GM23248 (cell line): ENCODE results near the gene AIDA. TPM values are rescaled to one million over a fixed set of nuclear protein-coding genes. Genes with fewer than 3 reads are reported as not detected.

Source experiments
- DNase-seq: peaks from one replicate; pipeline ENCODE4 v3.0.0-alpha.2; 2015
- H2AFZ ChIP-seq: fragments of 200-600 bp; sonication (generic); 2 replicates; pipeline ENCODE4 v1.6.1; 2016; ENCODE audit warnings: antibody characterized with exemption
- H3F3A ChIP-seq: fragments of 200-600 bp; sonication (generic); 2 replicates; pipeline ENCODE4 v1.6.1; 2016; ENCODE audit warnings: mild to moderate bottlenecking, antibody characterized with exemption, mixed run types; ENCODE audit not compliant: insufficient read depth
- H3K27ac ChIP-seq: fragments of 200-600 bp; sonication (generic); 2 replicates; pipeline ENCODE4 v1.5.1; 2016; ENCODE audit warnings: mild to moderate bottlenecking
- H3K27me3 ChIP-seq: fragments of 200-600 bp; sonication (generic); replicated peaks from 2 replicates; pipeline ENCODE4 v1.6.1; 2016; ENCODE audit warnings: mild to moderate bottlenecking; ENCODE audit not compliant: insufficient read depth
- H3K36me3 ChIP-seq: fragments of 200-600 bp; sonication (generic); 2 replicates; pipeline ENCODE4 v1.6.1; 2016; ENCODE audit warnings: low read depth, mild to moderate bottlenecking
- H3K4me1 ChIP-seq: fragments of 200-600 bp; sonication (generic); 2 replicates; pipeline ENCODE4 v1.6.1; 2016; ENCODE audit warnings: mild to moderate bottlenecking; ENCODE audit not compliant: insufficient read depth
- H3K4me2 ChIP-seq: fragments of 200-600 bp; sonication (generic); one replicate; pipeline ENCODE4 v1.6.1; 2016; ENCODE audit warnings: mild to moderate bottlenecking; ENCODE audit not compliant: unreplicated experiment
- H3K4me3 ChIP-seq: fragments of 200-600 bp; sonication (generic); 2 replicates; pipeline ENCODE4 v1.5.1; 2016; ENCODE audit warnings: mild to moderate bottlenecking
- H3K79me2 ChIP-seq: fragments of 200-600 bp; sonication (generic); 2 replicates; pipeline ENCODE4 v1.6.1; 2016; ENCODE audit warnings: mild to moderate bottlenecking; ENCODE audit not compliant: insufficient read depth
- H3K9ac ChIP-seq: fragments of 200-600 bp; sonication (generic); 2 replicates; pipeline ENCODE4 v1.6.1; 2016; ENCODE audit warnings: mild to moderate bottlenecking
- H3K9me2 ChIP-seq: fragments of 200-600 bp; sonication (generic); 2 replicates; pipeline ENCODE4 v1.6.1; 2016; ENCODE audit warnings: mixed run types, mild to moderate bottlenecking, moderate library complexity; ENCODE audit not compliant: insufficient read depth
- H3K9me3 ChIP-seq: fragments of 200-600 bp; sonication (generic); one replicate; pipeline ENCODE4 v1.6.1; 2017; ENCODE audit warnings: low read depth
- H4K20me1 ChIP-seq: fragments of 200-600 bp; sonication (generic); 2 replicates; pipeline ENCODE4 v1.6.0; 2016; ENCODE audit not compliant: insufficient read depth
- EZH2 ChIP-seq: fragments of 200-600 bp; sonication (generic); IDR thresholded peaks from 2 replicates; pipeline ENCODE4 v1.6.1; 2018; ENCODE audit warnings: antibody characterized with exemption, mild to moderate bottlenecking; ENCODE audit not compliant: insufficient read depth, poor library complexity, severe bottlenecking
- EZH2phosphoT487 ChIP-seq: fragments of 200-600 bp; sonication (generic); IDR thresholded peaks from 2 replicates; pipeline ENCODE4 v1.6.1; 2018; ENCODE audit warnings: antibody characterized with exemption, moderate library complexity, mild to moderate bottlenecking, low read depth; ENCODE audit not compliant: insufficient read depth
- WGBS, 2 experiments: methylation state at CpG; one replicate each; pipeline ENCODE4 v1.1.6; 2015 to 2017; ENCODE audit warnings: low lambda C conversion rate in 2 of 2, low coverage in 1 of 2; ENCODE audit errors: missing lambda C conversion rate in 2 of 2; 5-methylcytosine and 5-hydroxymethylcytosine counted together
- in situ Hi-C: fragments of 300-500 bp; cut with MboI; formaldehyde crosslinking; loops from 2 replicates; pipeline ENCODE4 v1.15.0; 2020
- polyA plus RNA-seq: library from polyadenylated mRNA; unstranded; fragments of >200 nt; fragmentation: Nextera tagmentation; extraction: Ambion mirVana; gene quantifications from 2 replicates; pipeline ENCODE4 v1.2.1, GENCODE V29; 2016
- total RNA-seq: library from RNA; depleted of rRNA; stranded (reverse); fragments of >200 nt; shearing (Covaris generic); gene quantifications from 2 replicates; pipeline ENCODE4 v1.2.3, GENCODE V29; 2014; rRNA removed

Gene AIDA, protein sequence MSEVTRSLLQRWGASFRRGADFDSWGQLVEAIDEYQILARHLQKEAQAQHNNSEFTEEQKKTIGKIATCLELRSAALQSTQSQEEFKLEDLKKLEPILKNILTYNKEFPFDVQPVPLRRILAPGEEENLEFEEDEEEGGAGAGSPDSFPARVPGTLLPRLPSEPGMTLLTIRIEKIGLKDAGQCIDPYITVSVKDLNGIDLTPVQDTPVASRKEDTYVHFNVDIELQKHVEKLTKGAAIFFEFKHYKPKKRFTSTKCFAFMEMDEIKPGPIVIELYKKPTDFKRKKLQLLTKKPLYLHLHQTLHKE
- 61.6 and 66.4 TPM in 2 replicates for total RNA-seq
- polyA plus RNA-seq = 63.0 and 63.6 TPM in 2 replicates

DNA sequence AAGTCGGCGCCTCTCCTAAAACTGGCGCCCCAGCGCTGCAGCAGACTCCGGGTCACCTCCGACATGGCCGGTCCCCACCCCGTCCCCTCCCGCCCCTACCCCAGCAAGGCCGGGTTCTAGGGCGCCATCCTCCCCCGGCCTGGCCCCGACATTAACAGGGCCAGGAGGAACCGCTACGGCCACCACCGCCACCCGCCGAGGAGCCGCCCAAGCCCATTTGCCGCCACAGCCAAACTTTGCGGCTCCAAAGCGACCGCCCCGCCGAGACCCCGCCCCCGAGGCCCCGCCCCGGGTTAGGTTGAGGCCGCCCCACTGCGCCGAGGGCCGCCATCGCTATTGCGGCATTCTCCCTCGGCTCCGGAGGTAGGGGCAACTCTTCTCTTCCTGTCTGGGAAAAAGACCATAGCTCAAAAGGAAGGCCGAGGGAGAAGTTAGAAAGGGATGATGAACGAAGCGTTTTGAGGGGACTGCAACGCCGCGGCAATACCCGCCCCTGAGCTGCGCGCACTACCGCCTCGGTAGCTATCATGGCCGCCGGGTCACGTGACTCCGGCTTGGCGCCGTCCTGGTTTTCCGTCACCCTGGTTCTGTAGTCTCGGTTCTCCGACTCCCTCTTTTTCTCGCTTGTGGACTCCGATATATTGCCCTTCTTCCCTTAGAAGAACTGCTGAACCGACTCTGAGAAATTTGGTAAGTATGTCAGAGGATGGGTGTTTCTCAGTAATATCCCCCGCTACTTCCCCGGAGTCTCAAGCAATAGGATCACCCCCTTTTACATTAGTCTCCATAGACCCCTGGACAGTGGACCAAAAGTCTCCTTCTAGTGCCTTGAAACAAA, at the start of gene AIDA, which contains the start of gene BROX:
TSS of gene AIDA (minus strand) at position 239 of the 838 bp plus-strand sequence. CDS start at position 65, 174 bp downstream.
TSS of gene BROX (plus strand) at position 312 of the 838 bp plus-strand sequence. CDS start 3,136 bp downstream, outside the sequence.
- H3K79me2 ChIP-seq = peaks cover 88% of the 10 kb centered on the region
- H3K36me3 ChIP-seq = peaks cover 19% of the 10 kb centered on the region; the same call in 1 of the 2 replicates
- H3K4me2 ChIP-seq = peak within 1 kb of the TSS; percentile 97
- H3K9me2 ChIP-seq = no peaks in the 10 kb centered on the region
- in situ Hi-C loops = no loop called here
- peak within 1 kb of the TSS; percentile 98 for H3K27ac ChIP-seq
- H3F3A ChIP-seq = peaks cover 33% of the 10 kb centered on the region
- peak within 1 kb of the TSS; percentile 97 for H2AFZ ChIP-seq
- no peaks in the 10 kb centered on the region for H4K20me1 ChIP-seq
- peak within 1 kb of the TSS; percentile 99 for H3K4me3 ChIP-seq
- WGBS, 2 experiments = 1 to 11% methylated on average over 29 to 60 of the region's 62 CpGs
- no peaks in the 10 kb centered on the region for H3K9me3 ChIP-seq
- H3K9ac ChIP-seq = peak within 1 kb of the TSS; percentile 99
- peaks cover 14% of the 10 kb centered on the region for H3K4me1 ChIP-seq
- DNase-seq = peak; percentile 95
- no peak for TF ChIP-seq EZH2
- no peak for TF ChIP-seq EZH2phosphoT487
- no peaks in the 10 kb centered on the region for H3K27me3 ChIP-seq

DNA sequence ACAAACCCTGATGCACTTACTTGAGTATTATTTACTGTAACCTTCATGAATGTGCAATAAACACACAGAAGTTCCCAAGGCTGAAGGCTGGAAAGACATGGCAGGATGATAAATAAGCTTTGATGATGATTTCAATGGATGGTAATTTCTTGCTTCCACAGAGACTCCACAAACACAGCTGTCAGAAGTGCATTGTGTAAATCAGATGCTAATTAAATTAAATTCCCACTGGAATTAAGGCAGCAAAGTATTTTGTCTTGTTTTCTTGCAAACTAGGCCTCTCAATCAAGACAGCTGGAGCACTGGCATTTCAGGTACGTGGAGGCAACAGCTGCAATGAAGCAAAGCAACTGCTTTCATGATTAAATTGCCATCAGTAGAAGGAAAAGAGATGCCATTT, 48.8 kb upstream of the AIDA start:
- H3K9me2 ChIP-seq = no peaks in the 10 kb centered on the region
- in situ Hi-C loops = no loop called here
- H4K20me1 ChIP-seq = no peaks in the 10 kb centered on the region
- no peaks in the 10 kb centered on the region for H3K79me2 ChIP-seq
- no peaks in the 10 kb centered on the region for H3K4me1 ChIP-seq
- H2AFZ ChIP-seq = no peak overlapping the region
- TF ChIP-seq EZH2 (no peak), EZH2phosphoT487 (no peak)
- WGBS, 2 experiments = 29 to 50% methylated on average over 1 of the region's 1 CpG
- H3K27ac ChIP-seq = no peak overlapping the region
- no peaks in the 10 kb centered on the region for H3K9me3 ChIP-seq
- no peaks in the 10 kb centered on the region for H3F3A ChIP-seq
- H3K27me3 ChIP-seq = no peaks in the 10 kb centered on the region
- no peak overlapping the region for H3K4me2 ChIP-seq
- no peak for DNase-seq
- no peaks in the 10 kb centered on the region for H3K36me3 ChIP-seq
- no peak overlapping the region for H3K9ac ChIP-seq
- H3K4me3 ChIP-seq = no peak overlapping the region

GRCh38 chr1:222759451-222760035, 47.3 kb upstream of the AIDA start:
- Histone ChIP-seq H3K27me3 (no peaks in the 10 kb centered on the region), H3K4me1 (peaks cover 8% of the 10 kb centered on the region), H3K4me2 (no peak overlapping the region), H3K36me3 (no peaks in the 10 kb centered on the region), H3F3A (peaks cover 12% of the 10 kb centered on the region), H3K9me2 (no peaks in the 10 kb centered on the region), H3K9ac (no peak overlapping the region), H3K4me3 (no peak overlapping the region), H2AFZ (no peak overlapping the region), H4K20me1 (no peaks in the 10 kb centered on the region), H3K79me2 (no peaks in the 10 kb centered on the region), H3K9me3 (no peaks in the 10 kb centered on the region), H3K27ac (no peak overlapping the region)
- no peak for TF ChIP-seq EZH2phosphoT487
- no peak for TF ChIP-seq EZH2
- in situ Hi-C loops = no loop called here
- WGBS, 2 experiments = 71 to 78% methylated on average over 5 of the region's 5 CpGs
- DNase-seq = no peak

DNA sequence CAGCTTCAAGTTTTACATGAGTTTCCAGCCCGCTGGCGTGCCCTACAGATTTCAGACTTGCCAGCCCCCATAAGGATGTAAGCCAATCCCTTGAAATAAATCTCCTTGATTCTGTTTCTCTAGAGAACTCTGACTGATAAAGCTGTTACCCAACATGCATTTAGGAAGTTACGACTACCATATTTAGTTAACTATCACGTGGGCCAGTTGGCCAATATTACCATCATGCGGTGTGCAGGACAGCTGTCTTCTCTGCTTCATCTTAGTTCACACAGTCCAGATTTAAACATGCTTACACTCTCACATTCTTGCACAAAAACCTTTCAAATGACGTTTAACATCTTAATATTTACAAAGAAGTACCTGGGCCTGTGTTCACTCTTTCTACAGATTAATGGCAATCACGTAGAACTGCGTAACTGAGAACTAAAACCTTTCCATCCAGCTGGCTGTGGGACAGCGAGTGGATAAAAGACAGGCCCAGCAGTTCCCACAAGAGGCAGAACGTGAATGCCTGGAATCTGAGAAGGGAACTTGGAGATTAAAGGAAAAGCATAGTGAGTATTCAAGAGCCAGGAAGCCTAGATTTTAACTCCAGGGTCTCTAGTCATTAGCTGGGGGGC, 45.5 kb upstream of the AIDA start:
- H2AFZ ChIP-seq = no peak overlapping the region
- H3K27me3 ChIP-seq = no peaks in the 10 kb centered on the region
- H3K4me1 ChIP-seq = peaks cover 8% of the 10 kb centered on the region
- no peaks in the 10 kb centered on the region for H4K20me1 ChIP-seq
- H3K9me2 ChIP-seq = no peaks in the 10 kb centered on the region
- DNase-seq = no peak
- no peak overlapping the region for H3K9ac ChIP-seq
- TF ChIP-seq EZH2phosphoT487 (no peak), EZH2 (no peak)
- peaks cover 21% of the 10 kb centered on the region for H3F3A ChIP-seq
- H3K9me3 ChIP-seq = no peaks in the 10 kb centered on the region
- H3K36me3 ChIP-seq = no peaks in the 10 kb centered on the region
- in situ Hi-C loops = no loop called here
- no peak overlapping the region for H3K4me3 ChIP-seq
- no peak overlapping the region for H3K27ac ChIP-seq
- no peak overlapping the region for H3K4me2 ChIP-seq
- H3K79me2 ChIP-seq = no peaks in the 10 kb centered on the region
- WGBS, 2 experiments = 53 to 56% methylated on average over 10 of the region's 10 CpGs
